NCI-H1930 (cell line): ENCODE measurements around the gene TCP10L.
"Not testable (repeated sequence)": the region's sequence is repeated elsewhere in the genome, so short reads cannot be mapped to it uniquely, and the experiment has no call there.

Experiments
- DNase-seq, 2 experiments: peaks; one replicate each; lab custom pipeline; 2025; lab: John Stamatoyannopoulos, UW

Gene TCP10L

GRCh38 chr21:32585970-32586369 lies 647 bp upstream of the TCP10L start:
- no peak for DNase-seq

GRCh38 chr21:32584472-32584871 lies 851 bp downstream of the TCP10L start:
- no peak for DNase-seq

GRCh38 chr21:32581732-32582131 lies 3.6 kb downstream of the TCP10L start:
- DNase-seq: no peak

- DNase-seq: no peak
Observed at GRCh38 chr21:32580949-32581348, 4.4 kb downstream of the TCP10L start.

- DNase-seq: no peak
Observed at GRCh38 chr21:32578107-32578691, 7.1 kb downstream of the TCP10L start.

GRCh38 chr21:32576011-32576410 lies 9.3 kb downstream of the TCP10L start:
- no peak for DNase-seq

- no peak for DNase-seq
Observed at GRCh38 chr21:32574946-32575925, 10.1 kb downstream of the TCP10L start.

GRCh38 chr21:32572574-32573420 lies 12.5 kb downstream of the TCP10L start:
- no peak for DNase-seq

- DNase-seq: no peak
Observed at GRCh38 chr21:32570456-32570855, 14.9 kb downstream of the TCP10L start.

- peak; percentile 69 to 72 for DNase-seq
Observed at GRCh38 chr21:32569261-32570230, 15.8 kb downstream of the TCP10L start.

GRCh38 chr21:32567626-32568025 lies 17.7 kb downstream of the TCP10L start:
- no peak for DNase-seq

- DNase-seq: no peak
Observed at GRCh38 chr21:32566741-32567389, 18.5 kb downstream of the TCP10L start.

- DNase-seq: no peak
Observed at GRCh38 chr21:32565856-32566465, 19.4 kb downstream of the TCP10L start.

GRCh38 chr21:32562915-32563314 lies 22.4 kb downstream of the TCP10L start:
- DNase-seq: no peak

- DNase-seq: no peak
Observed at GRCh38 chr21:32562426-32562825, 22.9 kb downstream of the TCP10L start.

GRCh38 chr21:32561476-32561875 lies 23.8 kb downstream of the TCP10L start:
- DNase-seq: not testable (repeated sequence)

GRCh38 chr21:32560896-32561295 lies 24.4 kb downstream of the TCP10L start:
- DNase-seq: no peak

- DNase-seq: no peak
Observed at GRCh38 chr21:32559006-32559610, 26.2 kb downstream of the TCP10L start.

- no peak for DNase-seq
Observed at GRCh38 chr21:32558106-32558505, 27.2 kb downstream of the TCP10L start.
